ENCODE measurements around the gene FBXO38.

- TF ChIP-seq CTCF (IDR thresholded peaks at IDR 0.05) (peak; percentile 17), EZH2 (IDR thresholded peaks at IDR 0.05) (no peak), EZH2phosphoT487 (IDR thresholded peaks at IDR 0.05) (no peak)
These were observed at the start of gene FBXO38 for GRCh38 chr5:148383564-148384379.
